ENCODE results near the gene PLEKHA7. TPM values are rescaled to one million over a fixed set of nuclear protein-coding genes. Genes with fewer than 3 reads are reported as not detected.

PLEKHA7 gene
- total and polyA plus RNA-seq, 2 of the 8 experiments (the other 6 are each of a cell fraction or from before 2014, with no cell fraction given): 11.4 to 25.6 TPM

DNA sequence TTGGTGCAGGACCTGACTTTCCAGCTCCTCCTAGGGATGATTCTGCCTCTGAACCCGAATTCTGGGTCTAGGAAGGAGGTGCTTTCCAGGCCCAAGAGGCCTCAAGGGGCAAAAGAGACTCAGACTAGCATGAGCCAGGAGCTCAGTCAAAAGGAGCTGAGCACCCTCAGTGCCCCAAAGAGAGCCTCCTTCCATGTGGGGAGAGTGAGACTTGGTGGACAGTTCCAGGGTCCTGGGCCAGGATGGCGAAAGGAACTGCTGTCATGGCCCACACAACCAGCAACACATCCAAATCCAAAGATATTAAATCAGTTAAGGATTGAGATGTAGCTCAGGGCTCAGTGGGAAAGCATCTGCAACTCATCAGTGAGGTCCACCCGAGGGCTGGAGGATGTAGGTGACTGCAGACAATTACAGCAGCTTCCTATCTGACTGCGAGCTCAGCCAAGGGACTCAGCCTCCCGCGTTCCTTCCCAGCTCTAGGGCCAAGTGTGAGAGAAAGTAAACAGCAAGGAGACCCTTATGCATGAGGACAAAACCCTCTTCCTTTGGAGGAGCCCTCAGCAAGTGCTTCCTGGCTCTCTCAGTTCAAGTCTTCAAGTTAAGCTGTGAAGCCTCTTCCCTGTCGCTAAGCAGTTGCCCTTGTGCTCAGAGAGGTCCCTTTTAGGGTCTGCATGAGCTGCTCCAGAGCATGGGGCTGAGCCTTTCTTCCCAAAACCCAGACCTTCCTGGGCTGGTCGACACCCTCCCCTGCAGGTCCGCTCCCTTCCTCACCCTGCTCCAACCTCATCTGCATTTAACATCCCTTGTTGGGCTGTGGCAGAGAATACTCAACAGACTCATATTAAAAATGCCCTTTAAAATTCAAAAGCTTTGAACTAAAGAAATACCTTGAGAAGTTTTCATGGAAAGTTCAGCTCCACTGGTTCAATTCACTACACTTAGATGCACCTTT, 240.0 kb downstream of the PLEKHA7 start:
- no peak overlapping the region for H3K9ac ChIP-seq (replicated peaks in 1 of 4; ENCODE audit: extremely low read depth in 1 of 4, low read depth in 3 of 4, low read length in 3 of 4)
- H3K27ac ChIP-seq (ENCODE audit: low read depth, low read length): no peak overlapping the region; the same call in 1 of the 2 replicates
- no peak overlapping the region for H3K56ac ChIP-seq (replicated peaks; ENCODE audit: insufficient read length, low read depth, low read length)
- H2BK15ac ChIP-seq (ENCODE audit: low read length): no peak overlapping the region
- H3K9me3 ChIP-seq (ENCODE audit: insufficient read depth in 2 of 2, low read depth in 1 of 2, low read length in 1 of 2): no peaks in the 10 kb centered on the region
- no peak overlapping the region for H2BK5ac ChIP-seq (ENCODE audit: low read depth, low read length)
- H3K23me2 ChIP-seq (ENCODE audit: low read depth, low read length): no peaks in the 10 kb centered on the region
- H3K4ac ChIP-seq (replicated peaks; ENCODE audit: insufficient read length, low read depth, low read length): no peak overlapping the region
- POLR2A ChIA-PET (ENCODE audit: partially characterized antibody): interaction anchor here (0.7 kb wide), 1 partner anchor 12 kb away, joined by 3 read pairs; no protein-coding TSS in a partner anchor
- no peaks in the 10 kb centered on the region for H3K4me1 ChIP-seq (replicated peaks in 1 of 4; ENCODE audit: control insufficient read depth in 3 of 4, insufficient read depth in 4 of 4, low read length in 3 of 4)
- H2BK12ac ChIP-seq (ENCODE audit: low read depth, low read length): no peak overlapping the region
- no peak overlapping the region for H2AK5ac ChIP-seq (ENCODE audit: low read depth, low read length)
- H3K36me3 ChIP-seq (ENCODE audit: control insufficient read depth in 2 of 4, insufficient read depth in 4 of 4, low read length in 3 of 4): peaks cover 0 to 4% (median 0%) of the 10 kb centered on the region in 4 experiments; a peak in 1 of 8 replicates
- no peaks in the 10 kb centered on the region for H3K79me2 ChIP-seq (ENCODE audit: control insufficient read depth in 1 of 2, insufficient read depth in 2 of 2, low read length in 2 of 2)
- H3K14ac ChIP-seq (ENCODE audit: insufficient read length): no peak overlapping the region
- H3K18ac ChIP-seq (ENCODE audit: extremely low read depth, low read length): no peak overlapping the region
- no peak for FAIRE-seq
- H4K8ac ChIP-seq (ENCODE audit: extremely low read depth, insufficient read depth, low read length): no peak overlapping the region
- H2AFZ ChIP-seq (ENCODE audit: low read length): no peak overlapping the region
- TF ChIP-seq SIRT6 (IDR thresholded peaks at IDR 0.05; ENCODE audit: low read length) (no peak), CBX8 (IDR thresholded peaks at IDR 0.05; ENCODE audit: borderline replicate concordance, low read depth, low read length) (no peak), CTBP2 (IDR thresholded peaks at IDR 0.05; ENCODE audit: borderline replicate concordance, insufficient read depth, insufficient read length, low read length) (no peak), TEAD4 (IDR thresholded peaks at IDR 0.05; ENCODE audit: low read depth, low read length) (no peak), FOSL1 (IDR thresholded peaks at IDR 0.05; ENCODE audit: insufficient read depth, low read depth, low read length) (no peak), SP1 (IDR thresholded peaks at IDR 0.05; ENCODE audit: low read depth, low read length) (no peak), NRF1 (IDR thresholded peaks at IDR 0.05; ENCODE audit: low read depth, low read length) (no peak), TBP (IDR thresholded peaks at IDR 0.05; ENCODE audit: low read depth, low read length) (no peak), EGR1 (IDR thresholded peaks at IDR 0.05; ENCODE audit: borderline replicate concordance, low read depth, low read length) (no peak), BACH1 (IDR thresholded peaks at IDR 0.05; ENCODE audit: low read length) (no peak)
- TF ChIP-seq, protein P1, sequence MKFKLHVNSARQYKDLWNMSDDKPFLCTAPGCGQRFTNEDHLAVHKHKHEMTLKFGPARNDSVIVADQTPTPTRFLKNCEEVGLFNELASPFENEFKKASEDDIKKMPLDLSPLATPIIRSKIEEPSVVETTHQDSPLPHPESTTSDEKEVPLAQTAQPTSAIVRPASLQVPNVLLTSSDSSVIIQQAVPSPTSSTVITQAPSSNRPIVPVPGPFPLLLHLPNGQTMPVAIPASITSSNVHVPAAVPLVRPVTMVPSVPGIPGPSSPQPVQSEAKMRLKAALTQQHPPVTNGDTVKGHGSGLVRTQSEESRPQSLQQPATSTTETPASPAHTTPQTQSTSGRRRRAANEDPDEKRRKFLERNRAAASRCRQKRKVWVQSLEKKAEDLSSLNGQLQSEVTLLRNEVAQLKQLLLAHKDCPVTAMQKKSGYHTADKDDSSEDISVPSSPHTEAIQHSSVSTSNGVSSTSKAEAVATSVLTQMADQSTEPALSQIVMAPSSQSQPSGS (IDR thresholded peaks at IDR 0.05; ENCODE audit: low read length): no peak
- no peak overlapping the region for H3K4me2 ChIP-seq (ENCODE audit: insufficient read depth in 1 of 2, low read depth in 2 of 2, low read length in 2 of 2)
- H4K91ac ChIP-seq (replicated peaks; ENCODE audit: insufficient read length, low read length): no peak overlapping the region
- 88% methylated on average over 9 of the region's 9 CpGs; no CpG with 5 or more reads in 1 of the 2 experiments for WGBS, 2 experiments (ENCODE audit: extremely low coverage in 1 of 2, insufficient coverage in 1 of 2, insufficient read length in 1 of 2, insufficient replicate concordance in 2 of 2, low coverage in 1 of 2, low lambda C conversion rate in 2 of 2, missing lambda C conversion rate in 1 of 2)
- CTCF ChIA-PET (ENCODE audit: partially characterized antibody): interaction anchor here (0.7 to 3.2 kb wide), 7 partner anchors 8 to 294 kb away, joined by 3 to 17 read pairs (median 4); no protein-coding TSS in a partner anchor
- no peak overlapping the region for H3K4me3 ChIP-seq (ENCODE audit: extremely low read depth in 1 of 4, insufficient read depth in 2 of 4, low read depth in 3 of 4, low read length in 4 of 4)
- no peaks in the 10 kb centered on the region for H3K27me3 ChIP-seq (replicated peaks in 1 of 4; ENCODE audit: control insufficient read depth in 3 of 4, extremely low read depth in 1 of 4, insufficient read depth in 3 of 4, low read length in 3 of 4)
- DNase-seq (ENCODE audit: low read depth in 1 of 2, low spot score in 2 of 2): no peak
- H4K5ac ChIP-seq (ENCODE audit: insufficient read length, low read depth, low read length): no peak overlapping the region
- H3K23ac ChIP-seq (ENCODE audit: insufficient read length): no peak overlapping the region
- no peak overlapping the region for H2BK20ac ChIP-seq (ENCODE audit: low read length)
- H2BK120ac ChIP-seq (replicated peaks; ENCODE audit: low read depth, low read length): no peak overlapping the region
- H3K79me1 ChIP-seq (ENCODE audit: low read depth, low read length): no peaks in the 10 kb centered on the region
- H4K20me1 ChIP-seq (replicated peaks in 1 of 2; ENCODE audit: control insufficient read depth in 1 of 2, insufficient read depth in 2 of 2, low read length in 2 of 2): no peaks in the 10 kb centered on the region
